GM12892 (cell line): ENCODE data around the gene BICRA.

Experiments used
- POLR2A ChIP-seq: IDR thresholded peaks from 2 replicates; pipeline ENCODE4 v1.6.1; 2011; ENCODE audit warnings: low read depth, low read length, control low read depth
- POLR2AphosphoS5 ChIP-seq: IDR thresholded peaks from 2 replicates; pipeline ENCODE4 v1.6.1; 2011; ENCODE audit warnings: low read depth, low read length, control low read depth

GRCh38 chr19:47660435-47660832 is 51.5 kb downstream of the BICRA start:
- TF ChIP-seq POLR2AphosphoS5 (no peak), POLR2A (no peak)
